Upper lobe of right lung (tissue), 1 donor: ENCODE data around the gene FNIP1. TPM values are rescaled to one million over a fixed set of nuclear protein-coding genes. Genes with fewer than 3 reads are reported as not detected.

Experiments
- ATAC-seq: fragments of 200-7000 bp; cut with Tn5 transposase; one replicate; pipeline ENCODE4 v1.9.1; 2020; ENCODE audit warnings: mild to moderate bottlenecking, moderate library complexity
- DNase-seq: peaks from one replicate; pipeline ENCODE4 v3.0.0-alpha.2; 2020
- H3K27ac ChIP-seq: fragments of 200-600 bp; one replicate; pipeline ENCODE4 v1.8.0; 2022
- H3K27me3 ChIP-seq: fragments of 200-600 bp; one replicate; pipeline ENCODE4 v1.8.0; 2022; ENCODE audit warnings: mild to moderate bottlenecking
- H3K36me3 ChIP-seq: fragments of 200-600 bp; one replicate; pipeline ENCODE4 v1.8.0; 2022
- H3K4me1 ChIP-seq: fragments of 200-600 bp; one replicate; pipeline ENCODE4 v1.8.0; 2022
- H3K4me3 ChIP-seq: fragments of 200-600 bp; one replicate; pipeline ENCODE4 v1.8.0; 2022; ENCODE audit warnings: mild to moderate bottlenecking
- H3K9me3 ChIP-seq: fragments of 200-600 bp; one replicate; pipeline ENCODE4 v1.8.0; 2022
- CTCF ChIP-seq: fragments of 200-600 bp; IDR thresholded peaks from one replicate; pipeline ENCODE4 v1.8.0; 2022; ENCODE audit warnings: antibody characterized with exemption
- intact Hi-C: fragments of 100-400 bp; cut with DNase I; formaldehyde crosslinking; loops from one replicate; pipeline ENCODE4 v1.11.0; 2022
- total RNA-seq: library from RNA; stranded (reverse); fragmentation: NEBNext Ultra II Directional; extraction: Animal tissue kit (Norgen Biotek cat#: 25700); gene quantifications from one replicate; pipeline ENCODE4 v1.2.1, GENCODE V29; 2021
- donor health status: DM: no; HTN: yes; CAD: no; lungs with severe emphysema.

FNIP1 gene
- total RNA-seq, 1 donor from 2014 or later = 42.7 TPM

- DNase-seq (no peak), ATAC-seq (no peak)
- no peaks in the 10 kb centered on the region for H3K27me3 ChIP-seq
- no peak overlapping the region for H3K27ac ChIP-seq
- no peaks in the 10 kb centered on the region for H3K36me3 ChIP-seq
- intact Hi-C loops = no loop called here
- TF ChIP-seq CTCF = no peak
- no peaks in the 10 kb centered on the region for H3K9me3 ChIP-seq
- no peaks in the 10 kb centered on the region for H3K4me1 ChIP-seq
- H3K4me3 ChIP-seq = no peak overlapping the region
Measured at GRCh38 chr5:131810510-131811249, 13.9 kb upstream of the FNIP1 start.

GRCh38 chr5:131795879-131796792 is 681 bp downstream of the FNIP1 start:
- peak; percentile 69 for ATAC-seq
- peak overlapping the region; percentile 94 for H3K4me3 ChIP-seq
- DNase-seq = peak; percentile 88
- TF ChIP-seq CTCF = no peak
- no peaks in the 10 kb centered on the region for H3K27me3 ChIP-seq
- H3K9me3 ChIP-seq = no peaks in the 10 kb centered on the region
- H3K4me1 ChIP-seq = peaks cover 8% of the 10 kb centered on the region
- H3K36me3 ChIP-seq = no peaks in the 10 kb centered on the region
- intact Hi-C loops = no loop called here
- H3K27ac ChIP-seq = peak overlapping the region; percentile 99

GRCh38 chr5:131795228-131795627 is 1.6 kb downstream of the FNIP1 start:
- ATAC-seq = no peak
- TF ChIP-seq CTCF = no peak
- H3K4me1 ChIP-seq = peaks cover 12% of the 10 kb centered on the region
- no peak overlapping the region for H3K27ac ChIP-seq
- peak overlapping the region; percentile 94 for H3K4me3 ChIP-seq
- no peak for DNase-seq
- H3K36me3 ChIP-seq = no peaks in the 10 kb centered on the region
- intact Hi-C loops = no loop called here
- H3K9me3 ChIP-seq = no peaks in the 10 kb centered on the region
- H3K27me3 ChIP-seq = no peaks in the 10 kb centered on the region

GRCh38 chr5:131794586-131794985 is 2.2 kb downstream of the FNIP1 start:
- DNase-seq = no peak
- intact Hi-C loops = no loop called here
- Histone ChIP-seq H3K27ac (no peak overlapping the region), H3K4me1 (peaks cover 19% of the 10 kb centered on the region), H3K9me3 (no peaks in the 10 kb centered on the region), H3K27me3 (no peaks in the 10 kb centered on the region), H3K36me3 (no peaks in the 10 kb centered on the region), H3K4me3 (peak overlapping the region; percentile 94)
- no peak for ATAC-seq
- no peak for TF ChIP-seq CTCF

GRCh38 chr5:131792896-131793295 is 3.9 kb downstream of the FNIP1 start:
- intact Hi-C loops = no loop called here
- no peak for TF ChIP-seq CTCF
- ATAC-seq (no peak), DNase-seq (no peak)
- Histone ChIP-seq H3K4me1 (peaks cover 28% of the 10 kb centered on the region), H3K9me3 (no peaks in the 10 kb centered on the region), H3K27me3 (no peaks in the 10 kb centered on the region), H3K4me3 (no peak overlapping the region), H3K36me3 (no peaks in the 10 kb centered on the region), H3K27ac (no peak overlapping the region)
